Hematopoietic multipotent progenitor cell treated with erythropoietin and hydrocortisone succinate and interleukin-3 and kit ligand, for 8 days (in vitro differentiated cells): ENCODE results near the gene CTXN1.
"Not testable (repeated sequence)": the region's sequence is repeated elsewhere in the genome, so short reads cannot be mapped to it uniquely, and the experiment has no call there.

Experiments
- DNase-seq: peaks from one replicate; pipeline ENCODE4 v3.0.0-alpha.2; 2015

The CTXN1 gene

GRCh38 chr19:7926021-7926726 is at the start of gene CTXN1:
TSS of gene CTXN1 (minus strand) at chr19:7926135. CDS start at chr19:7925538, 597 bp downstream.
- DNase-seq = peak; percentile 51

DNA sequence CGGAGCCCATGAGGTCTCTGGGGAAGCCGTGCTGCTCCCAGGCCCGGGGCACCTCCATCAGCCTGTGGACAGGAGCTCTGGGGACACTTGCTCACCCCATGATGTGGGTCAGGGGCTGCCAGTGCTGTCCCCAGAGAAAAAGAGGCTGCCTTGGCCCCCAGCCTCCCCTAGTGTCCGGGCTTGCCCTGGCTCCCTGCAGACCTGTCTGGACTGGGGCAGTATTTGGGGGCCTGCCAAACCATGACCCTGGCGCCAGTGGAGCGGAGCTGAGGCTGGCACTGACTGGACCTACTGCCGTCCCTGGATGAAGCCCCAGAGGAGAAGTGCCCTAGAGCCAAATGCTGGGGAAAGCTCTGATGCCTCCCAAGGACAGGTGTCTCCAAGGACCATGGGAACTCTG is 49.1 kb upstream of the CTXN1 start:
- no peak for DNase-seq

GRCh38 chr19:7973883-7974282 is 47.9 kb upstream of the CTXN1 start:
- no peak for DNase-seq

DNA sequence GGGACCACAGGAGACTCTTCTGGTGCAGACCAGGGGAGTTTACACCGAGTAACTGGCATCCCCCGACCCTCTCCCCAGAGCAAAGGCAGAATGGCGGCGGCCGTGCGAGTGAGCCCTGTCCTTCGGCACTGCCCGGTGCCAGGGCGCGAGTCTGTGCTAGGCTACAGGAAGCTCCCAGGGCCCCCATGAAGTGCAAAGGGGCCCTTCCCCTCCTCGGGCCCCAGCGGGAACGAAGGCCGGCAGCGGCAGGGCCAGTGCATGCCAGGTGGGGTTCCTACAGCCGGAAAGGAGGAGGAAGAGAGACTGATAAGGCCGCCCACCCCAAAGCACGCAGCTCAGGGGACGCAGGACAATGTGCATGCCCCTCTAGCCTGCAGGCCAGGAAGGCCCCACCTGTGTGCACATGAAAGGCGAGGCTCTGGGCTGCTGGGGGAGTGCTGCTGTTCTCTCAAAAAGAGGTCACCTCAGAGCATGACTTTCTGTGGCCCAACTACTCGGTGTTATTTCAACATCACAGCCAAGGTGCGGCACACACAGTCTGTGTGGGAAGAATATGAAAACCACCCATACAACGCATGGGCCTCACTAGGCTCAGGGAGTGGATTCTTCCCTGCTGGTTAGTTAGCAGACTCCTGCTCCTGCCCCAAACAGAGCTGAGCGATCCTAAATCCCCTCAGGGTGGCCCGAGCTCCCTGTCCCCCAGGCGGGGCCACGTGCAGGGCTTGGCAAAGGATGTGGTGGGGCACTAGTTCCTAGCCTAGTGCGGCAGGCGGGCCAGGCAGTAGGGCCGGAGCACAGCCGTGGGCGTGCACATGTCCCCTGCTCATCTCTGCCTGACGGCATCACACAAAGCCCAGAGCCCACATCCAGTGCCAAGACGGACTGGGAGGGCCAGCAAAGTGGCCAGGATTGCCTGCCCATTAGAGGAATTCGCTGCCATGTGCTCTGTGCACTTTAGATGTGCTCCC is 45.9 kb upstream of the CTXN1 start:
- DNase-seq = no peak

DNA sequence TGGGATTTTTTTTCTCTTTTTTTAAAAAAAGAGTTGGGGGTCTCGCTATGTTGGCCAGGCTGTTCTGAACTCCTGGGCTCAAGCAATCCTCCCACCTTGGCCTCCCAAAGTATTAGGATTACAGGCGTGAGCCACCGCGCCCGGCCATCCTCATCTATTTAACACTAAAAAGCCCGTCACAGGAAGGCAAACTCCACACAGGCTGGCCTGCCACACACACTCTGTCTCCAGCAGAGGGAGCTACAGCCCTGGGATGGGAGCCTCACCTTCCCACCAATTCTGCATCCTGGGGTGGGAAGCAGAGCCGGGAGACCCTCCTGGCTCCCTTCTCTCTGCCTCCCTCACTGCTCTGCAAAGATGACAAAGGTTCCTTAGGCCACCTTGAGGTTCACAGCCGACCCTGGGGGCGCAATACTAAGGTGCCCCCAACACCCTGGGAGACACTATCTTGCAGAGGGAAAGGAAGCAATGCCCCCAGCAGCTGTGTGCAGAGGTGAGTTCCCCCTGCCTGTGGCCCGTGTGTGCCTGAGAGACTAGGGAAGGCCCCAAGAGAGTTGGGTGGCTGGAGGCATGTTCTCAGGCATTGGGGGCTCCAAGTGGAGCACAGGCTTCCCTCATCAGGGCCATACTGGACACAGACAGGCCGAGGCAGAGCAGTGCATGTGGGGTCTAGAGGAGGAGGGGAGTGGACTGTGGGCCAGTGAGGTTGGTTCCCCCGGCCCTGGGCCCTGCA is 44.9 kb upstream of the CTXN1 start:
- DNase-seq = peak; percentile 57

GRCh38 chr19:7969555-7969939 is 43.6 kb upstream of the CTXN1 start:
- no peak for DNase-seq

DNA sequence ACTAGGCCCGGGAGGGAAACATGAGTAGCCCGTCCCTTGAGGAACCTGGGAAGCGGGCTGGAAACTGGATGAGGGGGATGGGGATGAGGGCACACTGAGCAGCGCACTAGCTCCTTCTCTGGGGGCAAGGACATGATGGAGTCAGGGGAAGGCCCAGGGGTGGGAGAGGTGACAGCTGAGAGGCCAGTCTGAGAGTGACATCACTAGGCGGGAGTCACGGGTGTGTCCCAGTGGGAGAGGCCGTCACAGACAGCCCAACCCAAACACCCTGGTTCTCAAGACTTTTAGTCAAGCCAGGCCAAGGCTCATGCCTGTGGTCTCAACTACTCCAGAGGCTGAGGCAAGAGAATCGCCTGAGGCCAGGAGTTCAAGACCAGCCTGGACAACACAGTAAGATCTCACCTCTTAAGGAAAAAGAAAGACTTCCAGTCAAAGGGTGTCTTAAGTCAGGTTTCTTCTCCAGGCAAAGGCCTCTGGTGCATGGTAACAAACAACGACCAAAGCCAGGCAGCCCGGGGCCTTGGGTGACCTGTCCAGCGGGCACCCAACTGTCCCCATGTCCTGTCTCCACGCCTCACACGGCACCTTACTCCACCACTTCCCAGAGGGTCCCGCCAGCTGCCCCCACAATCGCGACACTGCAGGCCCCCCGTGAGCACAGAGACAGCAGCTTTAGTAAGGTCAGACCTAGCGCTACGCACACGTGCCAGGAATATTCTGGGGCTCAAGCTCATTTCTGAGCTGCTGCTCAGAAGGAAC is 43.0 kb upstream of the CTXN1 start:
- peak; percentile 59 for DNase-seq

- DNase-seq = no peak
These were observed 42.3 kb upstream of the CTXN1 start for GRCh38 chr19:7968008-7968795.

- DNase-seq = no peak
These were observed 40.2 kb upstream of the CTXN1 start for GRCh38 chr19:7965921-7966665.

GRCh38 chr19:7965259-7965841 is 39.4 kb upstream of the CTXN1 start:
- DNase-seq = no peak

GRCh38 chr19:7963566-7963965 is 37.6 kb upstream of the CTXN1 start:
- DNase-seq = no peak

- no peak for DNase-seq
These were observed 36.8 kb upstream of the CTXN1 start for GRCh38 chr19:7962644-7963268.

DNA sequence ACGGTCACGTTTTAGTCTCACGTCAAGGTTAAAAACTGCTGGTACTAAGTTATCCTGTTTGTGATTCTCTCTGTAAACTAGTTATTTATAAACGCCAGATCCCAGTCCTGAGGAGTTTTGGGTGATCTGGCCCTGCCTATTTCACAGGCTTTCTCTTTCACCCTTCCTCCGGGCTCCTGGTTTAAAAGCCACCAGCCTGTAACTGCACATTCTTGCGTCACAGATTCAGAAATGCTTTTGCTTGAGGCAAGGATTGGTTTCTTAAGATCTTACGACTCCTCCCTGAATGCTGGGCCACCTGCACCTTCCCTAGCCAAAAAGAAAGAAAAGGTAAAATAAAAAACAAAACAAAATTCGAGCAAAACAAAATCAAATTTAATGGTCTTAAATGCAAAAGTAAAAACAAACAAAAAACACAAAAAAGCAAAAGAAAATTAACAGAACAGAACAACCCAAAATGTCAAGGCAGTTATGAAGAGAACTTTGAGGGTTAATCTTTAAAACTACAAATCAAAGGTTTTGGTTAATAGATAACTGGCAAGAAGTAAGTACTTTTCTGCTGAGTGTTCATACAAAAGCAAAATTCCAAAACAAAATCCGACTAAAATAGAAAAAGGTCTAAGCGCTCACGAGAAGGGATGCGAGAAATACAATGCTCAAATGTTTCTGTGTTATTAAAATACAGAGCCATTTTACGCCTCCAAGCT is 36.1 kb upstream of the CTXN1 start:
- no peak for DNase-seq

DNA sequence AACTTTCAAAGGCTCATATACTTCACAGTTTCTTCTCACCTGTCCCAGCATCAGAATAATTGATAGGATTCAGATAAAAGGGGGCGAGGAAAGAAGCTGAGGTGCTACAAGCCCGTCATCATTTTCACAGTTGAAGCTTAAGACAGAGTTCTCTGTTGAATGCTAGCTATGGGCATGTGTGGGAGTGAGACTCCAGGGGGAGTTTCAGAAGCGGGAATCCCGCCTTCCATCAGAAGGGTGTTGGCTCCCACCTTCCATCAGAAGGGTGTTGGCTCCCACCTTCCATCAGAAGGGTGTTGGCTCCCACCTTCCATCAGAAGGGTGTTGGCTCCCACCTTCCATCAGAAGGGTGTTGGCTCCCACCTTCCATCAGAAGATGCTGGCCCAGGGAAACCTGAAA is 35.1 kb upstream of the CTXN1 start:
- DNase-seq = not testable (repeated sequence)

GRCh38 chr19:7959211-7959610 is 33.3 kb upstream of the CTXN1 start:
- DNase-seq = peak; percentile 31

DNA sequence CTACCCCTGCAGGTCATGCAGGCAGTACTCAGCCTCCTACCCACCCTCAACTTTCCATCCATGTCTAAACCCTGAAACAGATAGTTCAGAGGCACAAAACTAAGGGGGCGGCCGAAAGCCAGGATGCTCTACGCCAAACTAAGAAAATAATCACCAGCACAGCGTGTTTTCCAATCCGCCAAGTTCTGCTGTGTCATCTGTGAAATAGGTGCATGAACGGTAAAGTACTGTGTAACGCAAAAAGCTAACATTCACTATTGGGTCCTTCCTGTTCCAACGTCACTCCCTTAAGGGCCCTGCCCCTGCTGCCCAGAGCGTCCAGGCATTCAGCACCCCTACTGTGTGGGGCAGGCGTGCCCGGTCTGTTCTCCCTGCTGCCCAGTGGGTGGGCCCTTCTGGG is 29.8 kb upstream of the CTXN1 start:
- DNase-seq = no peak

- DNase-seq = no peak
These were observed 27.6 kb upstream of the CTXN1 start for GRCh38 chr19:7953576-7953975.

DNA sequence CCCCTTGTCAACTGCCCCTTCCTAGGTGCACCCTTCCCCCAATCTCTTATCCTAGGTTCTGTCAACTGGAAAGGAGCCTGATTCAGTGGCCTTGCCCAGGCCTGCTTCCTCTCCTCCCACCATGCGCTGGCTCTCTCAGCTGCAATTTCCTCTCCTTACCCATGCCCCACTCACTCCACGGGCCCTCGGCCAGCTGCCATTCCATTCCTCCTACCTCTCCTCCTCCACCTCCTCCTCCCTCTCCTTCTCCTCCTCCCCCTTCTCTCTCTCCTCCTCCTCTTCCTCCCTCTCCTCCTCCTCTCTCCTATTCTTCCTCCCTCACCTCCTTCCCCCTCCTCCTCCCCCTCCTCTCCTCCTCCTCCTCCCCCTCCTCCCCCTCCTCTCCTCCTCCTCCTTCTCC is 27.1 kb upstream of the CTXN1 start:
- DNase-seq = no peak

DNA sequence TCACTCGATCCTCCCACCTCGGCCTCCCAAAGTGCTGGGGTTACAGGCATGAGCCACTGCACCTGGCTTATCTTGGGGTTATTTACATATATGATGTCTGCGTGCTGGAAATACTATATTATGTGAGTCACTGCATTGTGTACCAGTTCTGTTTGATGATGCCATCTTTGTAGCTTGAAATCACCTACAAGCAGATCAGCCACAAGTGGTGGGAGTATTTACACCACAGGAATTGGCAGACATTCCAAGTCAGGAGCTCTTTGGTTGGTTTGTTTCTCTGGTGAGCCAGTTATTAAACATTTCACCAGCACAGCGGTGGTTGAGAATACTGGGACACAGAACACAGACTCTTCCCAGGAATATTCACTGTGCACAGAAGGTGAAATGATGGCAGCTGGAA is 22.0 kb upstream of the CTXN1 start:
- no peak for DNase-seq
